Left lung (tissue), 10 donors: ENCODE measurements around the gene UNC45B. TPM values are rescaled to one million over a fixed set of nuclear protein-coding genes. Genes with fewer than 3 reads are reported as not detected.
"Not testable (repeated sequence)": the region's sequence is repeated elsewhere in the genome, so short reads cannot be mapped to it uniquely, and the experiment has no call there.

Experiments used
- ATAC-seq: fragments of 200-7000 bp; cut with Tn5 transposase; one replicate; pipeline ENCODE4 v1.9.1; 2020; ENCODE audit warnings: moderate library complexity
- DNase-seq, 4 donors: peaks; one replicate each; pipeline ENCODE4 v3.0.0-alpha.2; 2013 to 2020
- H3K27ac ChIP-seq, 2 donors: fragments of 200-600 bp; sonication (generic) in 1 of 2; one replicate each; pipeline versions ENCODE4 v1.5.0 to v1.8.0; 2020 to 2021
- H3K27me3 ChIP-seq, 2 donors: fragments of 200-600 bp; sonication (generic) in 1 of 2; one replicate each; pipeline versions ENCODE4 v1.5.0 to v1.8.0; 2020 to 2021
- H3K36me3 ChIP-seq, 2 donors: fragments of 200-600 bp; sonication (generic) in 1 of 2; one replicate each; pipeline versions ENCODE4 v1.5.0 to v1.8.0; 2020 to 2021
- H3K4me1 ChIP-seq, 2 donors: fragments of 200-600 bp; one replicate each; pipeline ENCODE4 v1.8.0; 2021
- H3K4me3 ChIP-seq, 2 donors: fragments of 200-600 bp; sonication (generic) in 1 of 2; one replicate each; pipeline versions ENCODE4 v1.5.0 to v1.8.0; 2020 to 2021; ENCODE audit warnings: mild to moderate bottlenecking in 1 of 2
- H3K9me3 ChIP-seq, 2 donors: fragments of 200-600 bp; sonication (generic) in 1 of 2; one replicate each; pipeline versions ENCODE4 v1.5.0 to v1.8.0; 2020 to 2021
- CTCF ChIP-seq, 2 donors: fragments of 200-600 bp; sonication (generic) in 1 of 2; IDR thresholded peaks; one replicate each; pipeline versions ENCODE4 v1.5.0 to v1.8.0; 2021; ENCODE audit warnings: antibody characterized with exemption in 2 of 2
- intact Hi-C, 2 donors: fragments of 100-400 bp; cut with DNase I; formaldehyde crosslinking; loops; one replicate each; pipeline versions ENCODE4 v1.11.2 to v1.14.2; 2022
- polyA plus RNA-seq, 6 donors: library from polyadenylated mRNA; unstranded; fragments of 120-200 nt; gene quantifications; one replicate each; pipeline ENCODE4 v1.2.1, GENCODE V29; 2013; ENCODE audit not compliant: insufficient read length in 6 of 6
- total RNA-seq, 2 donors: library from RNA; stranded (reverse); fragmentation: NEBNext Ultra II Directional; extraction: Animal tissue kit (Norgen Biotek cat#: 25700); gene quantifications; one replicate each; pipeline ENCODE4 v1.2.1, GENCODE V29; 2021
- donor health status: DM: no; HTN: yes; CAD: no.
- donor health status: DM: no; HTN: no; CAD: no.

UNC45B gene
- total and polyA plus RNA-seq, 8 donors = 0.20 to 0.65 (median 0.39) TPM

GRCh38 chr17:35169835-35170363, 22.3 kb downstream of the UNC45B start:
- intact Hi-C loops = loop anchor here in 1 of 2 donors (10.0 kb wide), 1 partner anchor 365 kb away; the partner anchor contains the start of gene SLFN12L
- H3K27me3 ChIP-seq = no peaks in the 10 kb centered on the region
- H3K36me3 ChIP-seq = no peaks in the 10 kb centered on the region
- ATAC-seq (no peak), DNase-seq (no peak)
- no peak overlapping the region for H3K27ac ChIP-seq
- no peaks in the 10 kb centered on the region for H3K4me1 ChIP-seq
- H3K4me3 ChIP-seq = no peak overlapping the region
- TF ChIP-seq CTCF (IDR thresholded peaks at IDR 0.05) = no peak
- no peaks in the 10 kb centered on the region for H3K9me3 ChIP-seq

GRCh38 chr17:35170968-35171771, 23.6 kb downstream of the UNC45B start:
- H3K4me3 ChIP-seq = no peak overlapping the region
- DNase-seq = peak in 3 of 4 donors; percentile 24 to 30 (median 27)
- intact Hi-C loops = no loop called here

DNA sequence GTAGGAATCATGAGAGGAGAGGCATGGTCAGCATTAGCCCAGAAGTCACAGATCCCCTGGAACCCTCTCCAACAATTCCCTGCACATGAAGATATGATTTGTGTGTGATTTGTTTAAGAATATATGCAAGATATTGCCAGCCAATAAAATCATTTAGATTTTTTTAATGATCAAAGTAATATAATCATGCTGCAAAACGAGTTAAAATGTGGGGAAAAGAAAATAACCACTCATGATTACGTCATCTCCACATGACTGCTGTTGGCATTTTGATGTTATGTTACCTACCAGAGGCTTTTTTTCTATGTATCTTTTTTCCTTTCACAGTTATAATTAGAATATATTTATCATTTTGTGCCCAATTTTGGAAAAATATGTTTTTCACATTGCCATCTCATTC, 24.2 kb downstream of the UNC45B start:
- TF ChIP-seq CTCF (IDR thresholded peaks at IDR 0.05) = no peak
- intact Hi-C loops = no loop called here
- H3K9me3 ChIP-seq = no peaks in the 10 kb centered on the region
- no peak for ATAC-seq
- no peaks in the 10 kb centered on the region for H3K27me3 ChIP-seq
- H3K4me3 ChIP-seq = no peak overlapping the region
- no peak overlapping the region for H3K27ac ChIP-seq
- no peaks in the 10 kb centered on the region for H3K4me1 ChIP-seq
- DNase-seq = no peak
- H3K36me3 ChIP-seq = no peaks in the 10 kb centered on the region

More at GRCh38 chr17:35170968-35171771, 23.6 kb downstream of the UNC45B start:
- H3K36me3 ChIP-seq = no peaks in the 10 kb centered on the region
- no peak for TF ChIP-seq CTCF (IDR thresholded peaks at IDR 0.05)
- H3K4me1 ChIP-seq = no peaks in the 10 kb centered on the region
- no peaks in the 10 kb centered on the region for H3K9me3 ChIP-seq
- no peak overlapping the region for H3K27ac ChIP-seq
- peak; percentile 57 for ATAC-seq
- no peaks in the 10 kb centered on the region for H3K27me3 ChIP-seq

GRCh38 chr17:35172321-35172720, 24.7 kb downstream of the UNC45B start:
- intact Hi-C loops, ATAC-seq, H3K4me3 ChIP-seq, H3K27ac ChIP-seq, H3K36me3 ChIP-seq, H3K27me3 ChIP-seq, H3K4me1 ChIP-seq, H3K9me3 ChIP-seq, DNase-seq: not testable (repeated sequence)

DNA sequence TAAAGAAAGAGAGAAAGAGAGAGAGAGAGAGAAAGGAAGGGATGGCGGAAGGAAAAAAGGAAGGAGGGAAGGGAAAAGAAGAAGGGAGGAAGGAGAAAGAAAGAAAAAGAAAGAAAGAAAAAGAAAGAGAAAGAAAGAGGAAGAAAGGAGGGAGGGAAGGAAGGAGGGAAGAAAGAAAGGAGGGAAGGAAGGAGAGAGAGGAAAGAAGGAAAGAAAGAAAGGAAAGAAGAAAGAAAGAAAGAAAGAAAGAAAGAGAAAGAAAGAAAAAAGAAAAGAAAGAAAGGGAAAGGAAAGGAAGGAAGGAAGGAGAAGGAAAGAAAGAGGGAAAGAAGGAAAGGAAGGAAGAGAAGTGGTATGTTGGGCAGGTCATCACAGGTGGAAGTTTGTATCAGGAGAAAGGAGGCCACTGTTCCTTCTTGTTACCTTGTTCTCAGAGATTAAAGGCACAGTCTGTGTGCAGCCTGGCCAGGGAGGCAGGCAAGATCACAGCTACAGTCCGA, 27.3 kb downstream of the UNC45B start:
- H3K9me3 ChIP-seq = no peaks in the 10 kb centered on the region
- no peak overlapping the region for H3K27ac ChIP-seq
- no peak for DNase-seq
- H3K4me1 ChIP-seq = no peaks in the 10 kb centered on the region
- no peak for ATAC-seq
- H3K36me3 ChIP-seq = no peaks in the 10 kb centered on the region
- TF ChIP-seq CTCF (IDR thresholded peaks at IDR 0.05) = no peak
- intact Hi-C loops = no loop called here
- H3K4me3 ChIP-seq = no peak overlapping the region
- H3K27me3 ChIP-seq = no peaks in the 10 kb centered on the region
